ENCODE measurements around the gene IL34.
A peak's percentile ranks its signal among the peaks of the same experiment; 100 is the strongest.
"Not testable (repeated sequence)": the region's sequence is repeated elsewhere in the genome, so short reads cannot be mapped to it uniquely, and the experiment has no call there.

Gene IL34

DNA sequence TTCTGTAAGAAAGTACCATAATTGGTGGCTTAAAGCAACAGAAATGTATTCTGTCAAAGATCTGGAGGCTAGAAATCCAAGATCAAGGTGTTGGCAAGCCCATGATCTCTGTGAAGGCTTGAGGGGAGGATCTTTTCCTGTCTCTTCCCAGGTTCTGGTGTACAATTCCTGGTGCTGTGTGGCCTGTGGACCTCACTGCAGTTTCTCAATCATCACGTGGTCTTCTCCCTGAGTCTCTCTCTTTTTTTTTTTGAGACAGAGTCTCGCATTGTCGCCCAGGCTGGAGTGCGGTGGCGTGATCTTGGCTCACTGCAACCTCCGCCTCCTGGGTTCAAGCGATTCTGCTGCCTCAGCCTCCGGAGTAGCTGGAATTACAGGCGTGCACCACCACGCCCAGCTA is 12.7 kb upstream of the IL34 start:
- not testable (repeated sequence) for DNase-seq

GRCh38 chr16:70634861-70635260 is 11.5 kb upstream of the IL34 start:
- peak; percentile 45 for DNase-seq

DNA sequence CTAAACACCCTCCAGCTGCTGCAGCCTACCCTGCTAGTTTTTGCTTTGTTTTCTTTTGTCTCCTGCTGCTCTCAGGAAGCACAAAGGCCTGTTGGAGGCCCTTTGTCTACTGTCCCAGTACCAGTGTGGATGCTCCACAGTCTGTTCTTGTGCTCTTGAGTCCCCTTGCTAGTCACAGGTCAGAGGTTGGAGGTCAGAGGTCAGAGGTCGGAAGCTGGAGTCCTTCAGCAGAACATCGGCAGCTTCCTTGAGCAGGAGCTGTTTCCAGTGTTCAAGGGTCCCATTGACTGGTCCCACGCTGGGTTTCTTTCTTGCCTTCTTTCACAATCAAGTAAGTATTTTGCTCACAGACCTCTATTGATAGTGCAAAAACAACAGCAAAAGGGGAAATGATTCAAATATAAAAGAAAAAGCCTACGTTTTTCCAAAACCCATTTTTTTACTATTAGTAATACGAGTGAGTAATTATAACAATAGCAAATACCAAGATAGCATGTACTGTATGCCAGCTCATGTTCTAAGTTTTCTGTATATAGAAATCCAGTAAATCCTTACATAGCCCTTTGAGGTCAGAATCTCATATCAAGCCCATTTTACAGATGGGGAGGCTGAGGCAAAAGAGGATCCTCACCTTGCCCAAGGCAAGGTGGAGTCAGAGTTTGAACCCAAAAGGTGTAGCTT is 10.9 kb upstream of the IL34 start:
- peak; percentile 46 for DNase-seq

DNA sequence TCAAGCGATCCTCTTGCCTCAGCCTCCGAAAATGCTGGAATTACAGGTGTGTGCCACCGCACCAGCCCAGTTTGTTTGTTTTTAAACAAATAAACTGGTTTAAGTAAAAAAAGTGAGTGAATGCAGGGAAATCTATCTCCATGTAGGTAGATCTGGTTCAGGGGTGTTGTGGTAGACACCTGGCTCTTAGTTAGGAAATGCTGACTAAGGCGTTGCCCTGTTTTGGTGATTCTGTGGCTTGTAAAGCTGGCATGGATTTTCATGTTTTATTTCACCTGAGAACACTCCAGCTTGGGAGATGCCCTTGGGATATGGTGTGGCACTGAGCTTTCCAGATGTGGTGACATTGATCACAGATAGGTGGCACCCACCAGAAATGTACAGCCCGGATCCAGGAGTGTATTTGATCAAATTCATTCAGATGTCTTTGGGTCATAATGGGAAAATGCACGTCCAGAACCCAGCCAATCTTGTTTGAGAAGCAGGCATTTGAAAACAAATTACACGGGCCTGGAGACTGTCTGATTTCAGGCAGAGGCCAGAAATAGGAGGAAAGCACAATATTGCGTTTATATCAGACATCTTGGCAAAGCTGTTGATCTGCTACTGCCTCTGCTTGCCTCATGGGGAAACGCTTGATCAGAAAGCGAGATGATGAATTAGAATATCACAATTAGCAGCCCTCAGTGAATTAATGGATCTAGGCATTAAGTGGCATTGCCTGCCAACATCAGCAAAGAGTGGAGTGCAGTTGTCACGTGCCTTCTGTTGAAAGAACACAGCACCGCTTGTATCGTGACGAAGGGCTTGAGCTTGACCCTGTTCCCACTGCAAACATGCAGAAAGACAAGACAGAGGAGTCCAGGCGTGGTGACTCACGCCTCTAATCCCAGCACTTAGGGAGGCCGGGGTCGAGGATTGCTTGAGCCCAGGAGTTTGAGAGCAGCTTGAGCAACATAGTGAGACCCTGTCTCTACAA is 7.3 kb upstream of the IL34 start:
- DNase-seq: no peak

GRCh38 chr16:70642633-70643032 is 3.7 kb upstream of the IL34 start:
- no peak for DNase-seq

DNA sequence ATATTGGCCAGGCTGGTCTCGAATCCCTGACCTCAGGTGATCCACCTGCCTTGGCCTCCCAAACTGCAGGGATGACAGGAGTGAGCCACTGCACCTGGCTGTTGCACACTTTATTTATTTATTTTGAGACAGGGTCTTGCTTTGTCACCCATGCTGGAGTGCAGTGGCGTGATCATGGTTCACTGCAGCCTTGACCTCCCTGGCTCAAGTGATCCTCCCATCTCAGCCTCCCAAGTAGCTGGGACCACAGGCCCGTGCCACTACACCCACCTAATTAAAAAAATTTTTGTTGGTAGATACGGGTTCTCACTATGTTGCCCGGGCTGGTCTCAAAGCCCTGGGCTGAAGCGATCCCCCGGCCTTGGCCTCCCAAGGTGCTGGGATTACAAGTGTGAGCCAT is 3.1 kb upstream of the IL34 start:
- DNase-seq: not testable (repeated sequence)

DNA sequence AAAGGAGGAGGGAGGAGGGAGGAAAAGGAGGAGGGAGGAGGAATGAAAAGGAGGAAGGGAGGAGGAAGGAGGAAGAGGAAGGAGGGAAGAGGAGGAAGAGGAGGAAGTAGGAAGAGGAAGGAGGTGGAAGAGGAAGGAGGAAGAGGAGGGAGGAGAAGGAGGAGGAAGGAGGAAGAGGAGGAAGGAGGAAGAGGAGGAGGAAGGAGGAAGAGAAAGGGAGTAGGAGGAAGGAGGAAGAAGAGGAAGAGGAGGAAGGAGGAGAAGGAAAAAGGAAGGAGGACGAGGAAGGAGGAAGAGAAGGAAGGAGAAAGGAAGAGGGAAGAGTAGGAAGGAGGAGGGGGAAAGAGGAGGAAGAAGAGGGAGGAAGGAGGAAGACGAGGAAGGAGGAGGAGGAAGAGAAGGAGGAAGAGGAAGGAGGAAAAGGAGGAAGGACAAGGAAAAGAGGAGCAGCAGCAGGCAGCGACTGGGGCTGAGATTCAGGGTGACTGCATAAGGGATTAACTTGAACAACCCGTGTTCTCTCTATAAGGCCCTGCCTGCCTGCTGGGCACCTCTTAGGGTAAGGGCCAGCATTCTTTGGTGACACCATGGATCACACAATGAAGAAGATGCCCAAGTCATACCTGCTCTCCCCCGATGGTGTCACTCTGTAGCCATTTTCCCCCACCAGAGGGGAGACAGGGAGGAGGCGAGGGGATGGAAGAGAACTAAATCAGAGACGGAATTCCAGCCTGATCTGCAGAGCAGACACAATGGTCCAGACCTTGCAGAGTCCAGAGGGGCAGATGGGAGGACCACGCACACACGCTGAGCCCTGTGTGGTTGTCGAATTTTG is 1.4 kb upstream of the IL34 start:
- DNase-seq: no peak

DNA sequence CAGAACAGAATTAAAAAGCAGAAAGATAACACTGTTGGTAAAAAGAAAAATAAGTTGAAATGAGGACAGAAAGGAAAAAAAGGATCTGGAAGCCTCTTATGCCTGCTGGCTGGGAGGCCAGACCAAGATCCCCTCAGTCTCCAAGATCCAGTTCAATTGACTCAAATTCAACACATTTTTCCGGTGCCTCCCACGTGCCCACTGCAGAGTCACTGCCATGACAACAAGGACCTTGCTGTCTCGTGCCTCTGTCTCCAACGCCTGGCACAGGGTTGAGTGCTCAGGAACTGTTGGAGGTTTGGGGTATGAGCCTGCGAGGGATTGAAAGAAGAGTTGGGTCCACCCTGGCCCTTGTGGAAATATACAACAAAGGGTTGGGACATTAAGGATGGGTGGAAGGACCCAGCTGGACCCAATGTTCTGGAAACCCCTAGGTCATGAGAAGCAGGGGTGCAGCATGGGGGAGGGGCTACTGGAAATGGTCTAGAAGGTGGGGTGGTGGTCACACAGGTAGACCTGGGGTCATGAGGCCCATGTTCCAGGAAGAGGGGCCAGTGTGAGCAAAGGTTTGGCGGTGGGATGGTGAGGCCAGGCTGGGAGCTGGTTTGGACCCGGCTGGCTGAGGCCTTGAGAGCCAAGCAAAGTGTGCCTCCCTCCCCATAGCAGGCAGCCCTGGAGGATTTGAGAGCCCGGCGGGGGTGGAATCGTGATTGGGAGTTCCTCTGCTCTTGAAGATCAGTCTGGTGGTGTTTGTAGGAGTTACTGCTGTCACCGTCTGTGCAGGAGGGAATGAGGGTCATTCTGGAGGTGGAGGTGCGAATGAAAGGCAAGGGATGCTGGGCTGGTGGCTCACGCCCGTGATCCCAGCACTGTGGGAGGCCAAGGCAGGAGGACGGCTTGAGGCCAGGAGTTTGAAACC is 1.3 kb downstream of the IL34 start:
- DNase-seq: no peak

- no peak for DNase-seq
Measured at GRCh38 chr16:70648606-70649005, 2.2 kb downstream of the IL34 start.

DNA sequence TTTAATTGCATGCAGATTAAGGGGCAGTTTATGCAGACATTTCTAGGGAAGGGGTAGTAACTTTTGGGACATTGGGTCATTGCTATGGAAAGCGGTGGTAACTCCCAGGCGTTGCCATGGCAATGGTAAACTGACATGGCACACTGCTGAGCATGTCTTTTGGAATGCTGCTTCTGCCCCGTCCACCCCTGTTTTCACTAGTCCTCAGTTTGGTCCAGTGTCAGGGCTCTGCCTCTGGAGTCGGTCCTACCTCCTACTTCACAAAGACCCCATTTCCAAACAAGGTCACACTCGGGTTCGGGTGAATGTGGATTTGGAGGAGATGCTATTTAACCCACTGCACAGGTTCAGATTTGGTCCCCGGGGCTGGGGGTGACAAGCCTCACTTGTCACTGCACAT is 2.9 kb downstream of the IL34 start:
- no peak for DNase-seq

DNA sequence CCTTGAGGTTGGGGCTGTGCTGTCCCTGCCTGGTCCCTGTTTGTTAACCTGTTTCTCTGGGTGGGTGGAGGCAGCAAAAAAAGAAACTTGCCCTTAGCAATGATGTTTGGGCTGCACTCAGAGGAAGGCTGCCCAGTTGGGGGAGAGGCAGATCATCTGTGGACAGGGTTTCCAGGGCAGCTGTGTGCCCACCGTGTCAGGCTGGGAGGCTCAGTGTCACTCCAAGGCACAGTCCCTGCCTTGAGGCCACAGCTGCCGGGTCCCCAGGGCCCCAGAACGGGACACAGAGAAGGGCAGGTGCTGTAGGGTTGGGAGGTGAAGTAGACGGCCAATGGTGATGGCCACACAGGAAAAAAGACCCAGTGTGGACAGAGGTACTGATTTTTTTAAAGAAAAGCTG is 3.9 kb downstream of the IL34 start:
- DNase-seq: no peak

DNA sequence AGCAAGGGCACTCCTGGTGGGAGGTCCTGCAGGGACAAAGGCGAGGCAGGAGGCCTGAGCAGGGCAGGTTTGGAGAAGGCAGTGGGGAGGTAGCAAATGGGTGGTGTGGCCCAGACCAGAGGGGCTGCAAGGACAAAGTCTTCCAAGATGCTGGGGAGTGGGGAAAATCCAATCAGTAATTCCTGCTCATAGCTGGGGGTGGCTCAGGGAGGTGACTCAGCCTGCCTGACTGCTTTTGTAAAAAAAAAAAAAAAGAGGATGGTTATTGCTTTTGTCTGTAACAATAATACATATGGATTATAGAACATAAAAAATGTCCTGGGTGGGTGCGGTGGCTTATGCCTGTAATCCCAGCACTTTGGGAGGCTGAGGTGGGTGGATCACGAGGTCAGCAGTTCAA is 5.2 kb downstream of the IL34 start:
- DNase-seq: no peak

GRCh38 chr16:70652322-70652721 is 6.0 kb downstream of the IL34 start:
- DNase-seq: no peak

DNA sequence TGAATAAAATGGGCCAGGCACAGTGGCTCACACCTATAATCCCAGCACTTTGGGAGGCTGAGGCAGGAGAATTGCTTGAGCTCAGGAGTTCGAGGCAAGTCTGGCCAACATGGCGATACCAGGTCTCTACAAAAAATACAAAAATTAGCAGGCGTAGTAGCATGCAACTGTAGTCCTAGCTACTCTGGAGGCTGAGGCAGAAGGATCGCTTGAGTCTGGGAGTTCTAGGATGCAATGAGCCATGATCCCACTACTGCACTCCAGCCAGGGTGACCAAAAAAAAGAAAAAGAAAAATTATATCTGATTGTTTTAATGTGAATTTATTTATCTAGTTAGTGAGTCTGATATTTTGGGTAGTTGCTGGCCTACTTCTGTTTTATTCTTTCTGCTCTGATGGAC is 7.0 kb downstream of the IL34 start:
- no peak for DNase-seq

- no peak for DNase-seq
Measured at GRCh38 chr16:70653809-70654771, 7.7 kb downstream of the IL34 start.

DNA sequence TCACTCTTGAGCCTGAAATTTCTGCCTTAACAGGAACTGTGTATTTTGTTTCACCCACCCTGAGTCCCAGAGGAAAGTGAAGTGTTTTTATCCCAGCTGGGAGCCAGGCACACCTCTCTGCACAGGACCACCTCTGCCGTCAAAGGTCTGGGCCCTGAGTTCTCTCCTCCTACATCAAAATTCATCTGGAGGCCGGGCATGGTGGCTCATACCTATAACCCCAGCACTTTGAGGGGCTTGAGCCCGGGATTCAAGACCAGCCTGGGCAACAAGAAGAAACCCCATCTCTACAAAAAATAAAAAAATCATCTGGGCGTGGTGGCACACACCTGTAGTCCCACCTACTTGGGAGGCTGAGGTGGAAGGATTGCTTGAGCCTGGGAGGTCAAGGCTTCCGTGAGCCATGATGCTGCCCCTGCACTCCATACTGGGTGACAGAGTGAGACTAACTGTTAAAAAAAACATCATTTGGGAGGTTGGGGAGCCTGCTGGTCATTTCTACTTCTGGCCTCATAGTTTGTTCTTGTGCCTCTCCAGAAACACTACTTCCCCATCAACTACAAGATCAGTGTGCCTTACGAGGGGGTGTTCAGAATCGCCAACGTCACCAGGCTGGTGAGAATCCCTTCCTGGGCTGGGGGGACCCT is 9.8 kb downstream of the IL34 start:
- DNase-seq: no peak

DNA sequence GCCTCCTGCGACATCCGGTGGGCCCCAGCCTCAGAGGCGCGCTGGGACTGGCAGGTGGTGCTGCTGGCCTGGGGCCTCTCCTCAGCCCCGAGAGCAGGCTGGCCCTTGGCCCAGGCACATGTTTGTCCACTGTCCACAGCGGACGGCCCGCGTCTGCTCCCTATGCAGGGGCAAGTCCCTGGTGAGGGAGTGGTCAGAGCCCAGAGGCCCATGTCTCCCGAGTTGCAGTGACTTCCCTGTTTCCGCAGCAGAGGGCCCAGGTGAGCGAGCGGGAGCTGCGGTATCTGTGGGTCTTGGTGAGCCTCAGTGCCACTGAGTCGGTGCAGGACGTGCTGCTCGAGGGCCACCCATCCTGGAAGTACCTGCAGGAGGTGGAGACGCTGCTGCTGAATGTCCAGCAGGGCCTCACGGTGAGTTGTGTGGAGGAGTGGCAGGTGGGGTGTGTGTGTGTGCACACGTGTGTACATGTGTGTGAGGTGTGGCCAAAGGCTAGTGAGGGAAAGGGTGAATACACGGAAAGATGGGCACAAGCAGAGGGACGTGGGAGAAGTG is 10.4 kb downstream of the IL34 start:
- DNase-seq: no peak

DNA sequence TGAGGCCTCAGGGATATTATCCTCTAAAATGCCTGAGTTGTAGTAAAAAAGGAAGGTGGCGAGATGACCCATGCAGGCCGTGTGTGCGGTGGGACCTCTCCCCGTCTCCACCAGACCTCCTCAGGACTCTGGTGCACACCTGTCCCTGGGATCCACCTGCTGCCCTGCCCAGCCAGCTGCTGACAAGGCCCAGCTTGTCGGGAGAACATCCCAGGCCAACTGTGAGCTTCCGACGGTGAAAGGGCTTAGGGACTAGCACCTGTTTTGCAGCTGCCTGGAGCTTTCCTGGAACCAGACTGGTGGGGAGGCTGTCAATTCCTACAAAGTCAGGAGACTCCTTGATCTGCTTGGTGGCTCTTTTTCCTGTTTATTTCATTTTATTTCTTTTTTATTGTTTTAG is 11.6 kb downstream of the IL34 start:
- no peak for DNase-seq

DNA sequence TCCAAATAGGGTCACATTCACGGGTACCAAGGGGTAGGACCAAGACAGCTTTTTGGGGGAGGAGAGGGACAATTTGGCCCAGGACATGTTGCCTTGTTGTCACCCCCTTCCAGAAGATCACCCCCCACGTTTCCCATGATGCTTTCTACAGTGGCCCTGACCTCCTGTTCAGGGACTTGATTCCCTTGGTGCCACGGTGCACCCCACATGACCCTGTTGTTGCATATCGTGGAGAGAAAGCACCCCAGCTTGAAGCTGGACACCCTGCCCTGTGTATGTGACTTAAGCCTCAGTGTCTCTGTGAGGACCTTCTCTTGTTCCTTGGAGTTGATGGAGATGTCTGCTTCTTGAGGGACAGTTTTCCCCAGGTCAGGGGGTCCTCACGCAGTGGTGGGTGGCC is 12.6 kb downstream of the IL34 start:
- no peak for DNase-seq

DNA sequence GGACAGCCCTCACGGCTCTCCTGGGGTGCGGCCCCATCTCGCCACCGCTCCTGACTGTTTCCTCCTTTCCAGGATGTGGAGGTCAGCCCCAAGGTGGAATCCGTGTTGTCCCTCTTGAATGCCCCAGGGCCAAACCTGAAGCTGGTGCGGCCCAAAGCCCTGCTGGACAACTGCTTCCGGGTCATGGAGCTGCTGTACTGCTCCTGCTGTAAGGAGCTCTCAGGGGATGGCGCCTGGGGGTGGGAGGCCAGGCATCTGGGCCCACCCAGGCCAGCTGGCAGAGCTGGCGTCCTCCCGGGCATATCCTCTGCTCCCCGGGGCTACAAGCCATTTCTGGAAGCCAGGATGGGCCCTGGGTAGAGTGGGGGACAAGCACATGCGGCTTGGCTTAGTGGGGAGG is 13.2 kb downstream of the IL34 start:
- no peak for DNase-seq

All from NCI-H226 (cell line).